ENCODE results near the gene HSDL2. TPM values are rescaled to one million over a fixed set of nuclear protein-coding genes. Genes with fewer than 3 reads are reported as not detected.
A peak's percentile ranks its signal among the peaks of the same experiment; 100 is the strongest.

HSDL2 gene
- total RNA-seq, 1 donor from 2014 or later, result 27.8 TPM

DNA sequence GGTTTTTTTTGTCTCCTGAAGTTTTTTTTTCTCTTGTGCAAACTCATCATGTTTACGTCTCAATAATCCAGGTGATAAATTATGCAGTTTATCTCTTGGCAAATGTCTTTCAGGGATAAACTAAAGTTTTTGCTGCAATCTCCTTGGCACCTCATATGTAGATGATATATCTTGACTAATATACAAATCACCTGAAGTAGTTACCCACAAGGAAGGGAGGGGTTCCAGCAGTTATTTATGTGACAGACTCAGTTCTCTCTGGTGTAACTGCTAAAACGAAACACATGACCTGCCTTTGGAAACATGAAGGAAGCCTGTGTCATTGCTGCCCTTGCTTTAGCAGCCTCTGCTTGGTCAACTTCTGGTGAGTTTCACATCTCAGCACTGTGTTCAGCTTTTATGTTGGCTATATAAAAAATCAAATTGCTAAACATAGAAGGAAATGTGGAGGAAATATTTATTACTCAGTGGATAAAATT lies 67.4 kb downstream of the HSDL2 start:
- Mint-ChIP-seq H3K36me3 (ENCODE audit: insufficient read depth) (peaks cover 2% of the 10 kb centered on the region), H3K27me3 (no peaks in the 10 kb centered on the region), H3K4me3 (ENCODE audit: low read depth) (no peak overlapping the region), H3K9me3 (ENCODE audit: low read depth) (no peaks in the 10 kb centered on the region), H3K4me1 (ENCODE audit: low read depth) (peaks cover 6% of the 10 kb centered on the region), H3K27ac (peak overlapping the region; percentile 57)
- no peak for DNase-seq (ENCODE audit: low spot score, unreplicated experiment)
- TF ChIP-seq, protein P1, sequence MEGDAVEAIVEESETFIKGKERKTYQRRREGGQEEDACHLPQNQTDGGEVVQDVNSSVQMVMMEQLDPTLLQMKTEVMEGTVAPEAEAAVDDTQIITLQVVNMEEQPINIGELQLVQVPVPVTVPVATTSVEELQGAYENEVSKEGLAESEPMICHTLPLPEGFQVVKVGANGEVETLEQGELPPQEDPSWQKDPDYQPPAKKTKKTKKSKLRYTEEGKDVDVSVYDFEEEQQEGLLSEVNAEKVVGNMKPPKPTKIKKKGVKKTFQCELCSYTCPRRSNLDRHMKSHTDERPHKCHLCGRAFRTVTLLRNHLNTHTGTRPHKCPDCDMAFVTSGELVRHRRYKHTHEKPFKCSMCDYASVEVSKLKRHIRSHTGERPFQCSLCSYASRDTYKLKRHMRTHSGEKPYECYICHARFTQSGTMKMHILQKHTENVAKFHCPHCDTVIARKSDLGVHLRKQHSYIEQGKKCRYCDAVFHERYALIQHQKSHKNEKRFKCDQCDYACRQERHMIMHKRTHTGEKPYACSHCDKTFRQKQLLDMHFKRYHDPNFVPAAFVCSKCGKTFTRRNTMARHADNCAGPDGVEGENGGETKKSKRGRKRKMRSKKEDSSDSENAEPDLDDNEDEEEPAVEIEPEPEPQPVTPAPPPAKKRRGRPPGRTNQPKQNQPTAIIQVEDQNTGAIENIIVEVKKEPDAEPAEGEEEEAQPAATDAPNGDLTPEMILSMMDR (IDR thresholded peaks at IDR 0.05; ENCODE audit: unreplicated experiment), result no peak

DNA sequence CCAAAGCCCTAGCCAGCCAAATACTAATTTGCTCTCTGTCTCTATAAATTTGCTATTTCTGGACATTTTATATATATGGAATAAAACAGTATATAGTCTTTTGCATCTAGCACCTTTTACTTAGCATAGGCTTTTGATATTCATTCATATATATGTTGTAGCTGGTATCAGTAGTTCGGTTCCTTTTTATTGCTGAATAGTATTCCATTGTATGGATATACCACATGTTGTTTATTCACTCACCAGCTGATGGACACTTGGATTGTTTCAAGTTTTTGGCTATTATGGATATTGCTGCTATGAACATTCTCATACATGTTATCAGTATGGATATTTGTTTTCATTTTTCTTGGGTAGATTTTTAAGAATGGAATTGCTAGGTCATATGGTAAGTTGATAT lies 82.9 kb downstream of the HSDL2 start:
- TF ChIP-seq, protein P1 (IDR thresholded peaks at IDR 0.05; ENCODE audit: unreplicated experiment), result no peak
- H3K27ac Mint-ChIP-seq, result no peak overlapping the region
- no peak overlapping the region for H3K4me3 Mint-ChIP-seq (ENCODE audit: low read depth)
- no peaks in the 10 kb centered on the region for H3K4me1 Mint-ChIP-seq (ENCODE audit: low read depth)
- peaks cover 24% of the 10 kb centered on the region for H3K36me3 Mint-ChIP-seq (ENCODE audit: insufficient read depth)
- H3K27me3 Mint-ChIP-seq, result no peaks in the 10 kb centered on the region
- DNase-seq (ENCODE audit: low spot score, unreplicated experiment), result no peak
- peaks cover 3% of the 10 kb centered on the region for H3K9me3 Mint-ChIP-seq (ENCODE audit: low read depth)

DNA sequence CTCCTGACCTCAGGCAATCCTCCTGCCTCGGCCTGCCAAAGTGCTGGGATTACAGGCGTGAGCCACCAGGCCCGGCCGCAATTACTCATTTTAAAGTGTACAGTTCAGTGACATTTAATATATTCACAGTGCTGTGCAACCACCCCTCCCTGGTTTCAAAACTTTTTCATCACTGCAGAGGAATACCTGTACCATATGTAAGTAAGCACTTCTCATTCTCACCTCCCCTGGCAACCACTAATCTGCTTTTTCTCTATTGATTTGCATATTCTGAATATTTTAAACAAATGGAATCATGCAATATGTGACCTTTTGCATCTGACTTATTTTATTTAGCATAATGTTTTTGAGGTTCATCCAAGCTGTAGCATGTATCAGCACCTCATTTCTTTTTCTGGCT lies 85.4 kb downstream of the HSDL2 start:
- TF ChIP-seq, protein P1 (IDR thresholded peaks at IDR 0.05; ENCODE audit: unreplicated experiment), result no peak
- no peak overlapping the region for H3K27ac Mint-ChIP-seq
- peaks cover 16% of the 10 kb centered on the region for H3K36me3 Mint-ChIP-seq (ENCODE audit: insufficient read depth)
- peaks cover 3% of the 10 kb centered on the region for H3K9me3 Mint-ChIP-seq (ENCODE audit: low read depth)
- no peak overlapping the region for H3K4me3 Mint-ChIP-seq (ENCODE audit: low read depth)
- H3K4me1 Mint-ChIP-seq (ENCODE audit: low read depth), result no peaks in the 10 kb centered on the region
- no peaks in the 10 kb centered on the region for H3K27me3 Mint-ChIP-seq
- no peak for DNase-seq (ENCODE audit: low spot score, unreplicated experiment)

DNA sequence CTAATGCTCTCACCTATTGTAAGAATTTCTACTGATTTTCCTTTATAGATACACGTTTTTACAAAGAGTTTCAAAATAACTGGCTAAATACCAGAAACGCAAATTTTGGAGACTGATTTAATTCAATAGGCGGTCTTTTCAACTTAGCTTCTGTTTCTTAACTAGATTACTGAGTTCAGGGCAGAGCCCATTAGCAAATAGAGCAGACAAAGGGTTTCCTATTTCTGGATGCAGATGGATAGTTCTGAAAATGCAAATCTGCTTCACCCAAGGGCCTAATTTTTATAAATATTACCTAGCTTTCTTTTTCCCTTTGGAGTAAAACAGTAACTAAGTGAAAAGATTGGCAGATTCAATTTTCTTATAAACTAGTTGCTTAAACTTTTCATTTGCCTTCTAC lies 93.1 kb downstream of the HSDL2 start:
- Mint-ChIP-seq H3K27ac (no peak overlapping the region), H3K4me1 (ENCODE audit: low read depth) (no peaks in the 10 kb centered on the region), H3K27me3 (no peaks in the 10 kb centered on the region), H3K9me3 (ENCODE audit: low read depth) (peaks cover 7% of the 10 kb centered on the region), H3K36me3 (ENCODE audit: insufficient read depth) (peaks cover 28% of the 10 kb centered on the region), H3K4me3 (ENCODE audit: low read depth) (no peak overlapping the region)
- no peak for DNase-seq (ENCODE audit: low spot score, unreplicated experiment)
- TF ChIP-seq, protein P1 (IDR thresholded peaks at IDR 0.05; ENCODE audit: unreplicated experiment), result no peak

DNA sequence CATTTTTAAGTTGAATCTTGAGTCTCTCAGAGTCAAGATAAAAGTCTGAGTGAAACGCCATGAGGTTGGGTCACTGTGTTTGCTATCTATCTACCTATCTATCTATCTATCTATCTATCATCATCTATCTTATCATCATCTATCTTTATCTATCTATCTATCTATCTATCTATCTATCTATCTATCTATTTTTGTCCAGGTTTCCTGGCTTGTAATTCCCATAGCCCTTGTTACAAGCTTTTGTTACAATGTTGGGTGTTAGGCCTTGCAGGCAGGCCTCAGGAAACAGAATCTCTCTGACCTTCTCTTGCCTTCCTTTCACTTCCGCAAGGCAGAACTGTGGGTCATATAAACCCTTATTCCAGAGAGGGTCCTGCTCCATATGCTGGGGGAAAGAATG lies 94.1 kb downstream of the HSDL2 start:
- Mint-ChIP-seq H3K36me3 (ENCODE audit: insufficient read depth) (peaks cover 29% of the 10 kb centered on the region), H3K4me1 (ENCODE audit: low read depth) (no peaks in the 10 kb centered on the region), H3K4me3 (ENCODE audit: low read depth) (no peak overlapping the region), H3K9me3 (ENCODE audit: low read depth) (peaks cover 10% of the 10 kb centered on the region), H3K27me3 (no peaks in the 10 kb centered on the region), H3K27ac (no peak overlapping the region)
- no peak for DNase-seq (ENCODE audit: low spot score, unreplicated experiment)
- TF ChIP-seq, protein P1 (IDR thresholded peaks at IDR 0.05; ENCODE audit: unreplicated experiment), result no peak

All from progenitor cell of endocrine pancreas (in vitro differentiated cells).